Erythroblast (primary cell): ENCODE measurements around the gene LOXL3.

Experiments used
- GATA1 ChIP-seq: IDR thresholded peaks from 2 replicates; pipeline ENCODE4 v1.6.1; 2011; ENCODE audit warnings: low read depth, mild to moderate bottlenecking, control low read depth, low read length, moderate library complexity
- POLR2A ChIP-seq: IDR thresholded peaks from 2 replicates; pipeline ENCODE4 v1.6.1; 2011; ENCODE audit warnings: mild to moderate bottlenecking, low read length

GRCh38 chr2:74566754-74567085 is 13.0 kb upstream of the LOXL3 start:
- TF ChIP-seq POLR2A = no peak
- no peak for TF ChIP-seq GATA1
